CD4-positive, alpha-beta T cell treated with Interferon alpha-2 for 1 hour (primary cell): Measurements from ENCODE around the gene FAM53C.
"Not testable (repeated sequence)": the region's sequence is repeated elsewhere in the genome, so short reads cannot be mapped to it uniquely, and the experiment has no call there.

Experiments
- DNase-seq, 2 donors: peaks; one replicate each; pipeline ENCODE4 v3.0.0-alpha.2; 2020 to 2022

Gene FAM53C

DNA sequence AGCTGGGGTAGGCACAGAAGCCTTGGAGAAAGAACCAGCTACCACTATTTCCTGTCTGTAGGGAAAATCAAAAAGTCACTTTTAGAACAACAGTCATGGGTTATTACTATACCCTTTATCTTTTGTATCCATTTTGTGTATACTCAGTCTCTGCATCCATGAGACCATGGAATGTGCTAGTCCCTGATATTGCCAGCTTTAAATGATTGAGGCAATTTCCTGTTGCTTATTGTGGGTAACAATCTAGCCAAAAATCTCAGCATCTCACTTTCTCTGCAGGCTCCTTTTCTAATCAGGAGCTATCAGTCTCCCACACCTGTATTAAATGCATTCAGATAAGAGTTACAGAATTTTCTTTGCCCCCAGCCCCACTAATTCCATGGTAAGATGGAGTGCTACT lies 13.5 kb downstream of the FAM53C start:
- no peak for DNase-seq

DNA sequence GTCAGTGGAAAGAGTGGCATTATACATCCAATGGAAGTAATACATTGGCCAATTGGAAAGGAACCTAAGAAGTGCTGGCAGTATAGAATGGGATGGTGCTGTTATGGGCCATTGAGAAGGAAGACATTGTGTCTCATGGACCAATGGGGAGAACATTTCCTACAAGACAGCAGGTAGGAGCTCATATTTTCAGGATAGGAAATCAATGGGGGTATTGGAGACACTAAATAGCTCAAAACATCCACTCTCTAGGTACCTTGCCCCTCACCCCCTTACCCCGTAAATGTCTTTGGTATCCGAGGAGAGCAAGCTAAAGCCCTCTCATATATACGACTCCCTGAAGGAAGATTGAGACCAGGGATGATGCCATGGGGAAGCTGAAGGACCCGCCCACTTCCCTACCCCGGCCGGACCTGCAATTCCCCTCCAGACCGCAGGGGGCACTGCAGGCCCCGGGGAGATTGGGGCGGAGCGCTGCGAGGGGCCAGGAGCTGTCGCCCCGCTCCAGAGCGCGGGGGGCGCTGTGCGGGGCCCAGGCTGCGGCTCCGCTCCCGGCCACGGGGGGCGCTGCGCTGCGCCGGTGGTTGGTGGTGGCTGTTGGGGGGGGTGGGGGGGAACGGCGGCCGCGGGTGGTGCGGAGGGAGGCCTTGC lies 14.1 kb downstream of the FAM53C start, which contains the start of gene KDM3B:
Gene KDM3B, plus strand, starts transcription at position 615 of the 651 bp plus-strand sequence. CDS start 111 bp downstream, outside the sequence.
- DNase-seq: peak; percentile 91 to 96

DNA sequence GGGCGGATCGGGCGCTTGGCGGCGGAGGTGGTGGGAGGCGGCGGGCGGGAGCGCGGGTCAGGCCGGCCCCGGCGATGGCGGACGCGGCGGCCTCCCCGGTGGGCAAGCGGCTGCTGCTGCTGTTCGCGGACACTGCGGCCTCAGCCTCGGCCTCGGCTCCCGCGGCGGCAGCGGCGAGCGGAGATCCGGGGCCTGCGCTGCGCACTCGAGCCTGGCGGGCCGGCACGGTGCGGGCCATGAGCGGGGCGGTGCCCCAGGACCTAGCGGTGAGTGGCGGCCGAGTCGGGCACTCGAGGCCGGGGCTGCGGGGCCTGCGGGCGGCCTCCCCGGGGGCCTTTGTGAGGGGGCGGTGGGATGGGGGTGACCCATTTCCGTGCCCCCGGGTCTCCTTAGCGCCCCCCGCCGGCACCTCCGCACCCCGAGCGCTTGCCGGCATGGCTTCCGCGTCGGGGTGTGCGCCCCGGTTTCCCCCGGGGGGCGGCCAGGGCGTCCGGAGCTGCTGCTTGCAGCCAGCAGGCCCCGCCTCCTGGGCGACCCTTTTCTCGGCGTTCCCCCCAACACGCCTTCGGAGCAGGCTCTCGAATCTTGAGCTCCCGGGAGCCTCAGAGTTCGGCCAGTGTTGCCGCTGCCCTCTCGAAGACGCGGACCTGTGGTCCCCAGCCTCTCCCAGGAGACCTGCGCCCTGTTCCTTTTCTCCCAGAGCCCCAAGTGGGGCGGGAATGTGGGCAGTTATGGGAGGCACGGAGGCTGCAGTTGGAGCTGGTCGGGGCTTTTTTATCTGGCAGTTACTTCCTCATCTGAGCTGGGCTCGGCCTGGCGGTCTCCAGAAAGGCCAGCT lies 14.9 kb downstream of the FAM53C start:
- peak; percentile 72 to 83 for DNase-seq

DNA sequence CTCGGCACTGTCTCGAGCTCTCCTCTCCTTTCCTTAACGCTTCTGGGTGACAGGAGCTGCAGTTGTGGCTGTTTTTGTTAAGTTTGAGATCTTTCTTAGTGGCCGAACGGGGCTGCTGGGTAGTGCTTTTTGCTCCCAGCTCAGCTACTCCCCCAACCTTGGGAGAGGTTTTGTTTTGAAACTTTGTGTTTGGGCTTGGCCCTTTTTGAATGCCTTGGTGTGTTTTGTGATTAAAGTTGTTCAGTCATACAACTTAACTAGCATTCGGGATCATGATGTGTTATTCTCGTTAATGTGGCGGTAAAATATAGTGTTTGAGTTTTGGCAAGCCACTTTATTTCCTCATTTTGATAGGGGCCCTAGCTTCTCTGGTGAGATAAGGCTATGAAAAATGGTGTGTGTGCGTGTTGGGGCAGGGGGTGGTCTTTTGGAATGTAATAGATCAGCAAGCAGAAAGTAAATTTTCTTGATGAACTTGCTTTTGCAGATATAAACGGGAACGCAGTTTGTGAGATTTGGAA lies 15.6 kb downstream of the FAM53C start:
- DNase-seq: peak in 1 of 2 donors; percentile 49

DNA sequence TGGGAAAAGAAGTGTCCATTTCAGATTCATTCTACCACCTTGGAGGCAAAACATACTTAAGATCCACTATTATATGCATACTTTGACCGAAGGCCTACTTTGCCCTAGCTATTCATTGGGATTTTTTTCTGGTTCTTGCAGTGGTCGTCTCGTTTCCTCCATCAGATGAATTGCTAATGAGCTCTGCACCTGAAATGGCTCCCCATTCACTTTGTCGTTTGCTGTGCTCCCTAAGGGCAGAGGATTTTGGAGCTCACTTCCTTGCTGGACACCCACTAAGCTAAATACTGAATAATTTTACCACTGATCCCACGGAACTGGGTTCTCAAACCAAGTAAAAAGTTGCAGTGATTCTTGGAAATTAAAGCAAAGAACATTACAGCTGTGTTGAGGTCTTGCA lies 16.3 kb downstream of the FAM53C start:
- no peak for DNase-seq

DNA sequence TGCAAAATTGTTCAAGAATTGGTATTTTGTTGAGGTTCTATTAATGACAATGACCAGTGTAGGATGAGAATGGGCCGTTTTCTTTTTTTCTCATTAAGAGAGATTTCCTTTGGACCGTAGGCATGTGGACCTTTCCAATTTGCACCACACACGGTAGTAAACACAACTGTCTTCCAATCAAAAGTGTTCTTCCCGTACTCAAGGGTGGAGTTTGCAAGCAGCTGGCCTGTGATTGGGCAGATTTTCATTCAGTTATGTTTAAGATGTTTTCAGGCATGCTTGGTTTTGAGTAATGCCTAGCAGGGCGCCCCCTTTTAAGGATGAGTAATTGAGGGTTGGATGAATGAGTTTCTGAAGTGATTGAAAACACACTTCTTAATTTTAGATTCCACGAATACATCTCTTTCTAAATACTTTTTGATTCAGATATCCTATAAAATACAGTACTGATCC lies 16.9 kb downstream of the FAM53C start:
- peak; percentile 58 to 81 for DNase-seq

DNA sequence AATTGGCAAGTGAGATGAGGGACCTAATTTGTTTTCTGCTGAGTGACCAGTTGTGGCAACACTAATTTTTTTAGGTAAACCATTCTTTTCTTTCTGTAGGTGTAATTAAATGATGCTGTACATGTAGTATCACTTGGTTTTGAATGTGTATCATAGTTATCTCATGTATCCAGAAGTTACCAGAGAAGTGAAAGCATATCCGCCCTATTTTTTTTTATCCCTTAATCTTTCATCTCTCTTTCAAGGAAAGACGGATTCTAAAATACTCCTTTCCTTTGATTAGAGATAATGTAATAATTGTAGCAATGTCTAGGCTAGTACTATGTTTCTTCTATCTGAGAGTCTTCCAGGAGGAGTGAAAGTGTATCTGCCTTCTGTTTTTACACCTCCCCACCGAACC lies 21.6 kb downstream of the FAM53C start:
- DNase-seq: no peak

DNA sequence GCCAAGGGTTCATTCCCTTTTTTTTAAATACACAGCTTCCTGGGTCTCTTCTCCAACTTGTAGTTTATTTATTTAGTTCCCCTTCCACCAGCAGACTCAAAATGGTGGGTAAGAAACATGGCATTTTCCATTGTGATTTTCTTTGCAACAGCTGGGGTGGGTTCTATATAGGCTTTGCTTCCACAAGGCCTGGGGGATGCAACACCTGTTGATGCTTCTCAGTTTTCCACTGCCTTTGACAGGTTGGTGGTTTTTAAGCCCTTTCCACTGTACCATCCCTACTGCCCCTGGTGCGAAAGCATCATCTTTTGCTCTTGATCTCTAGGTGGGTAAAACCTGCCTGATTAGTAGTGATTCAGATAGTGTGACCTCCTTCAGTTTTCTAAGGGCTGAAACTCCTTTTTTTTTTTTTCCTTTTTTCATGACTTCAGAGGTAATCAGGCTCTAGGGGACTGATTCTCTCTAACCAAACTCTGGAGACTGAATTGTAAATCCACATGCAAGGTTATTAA lies 22.9 kb downstream of the FAM53C start:
- no peak for DNase-seq

DNA sequence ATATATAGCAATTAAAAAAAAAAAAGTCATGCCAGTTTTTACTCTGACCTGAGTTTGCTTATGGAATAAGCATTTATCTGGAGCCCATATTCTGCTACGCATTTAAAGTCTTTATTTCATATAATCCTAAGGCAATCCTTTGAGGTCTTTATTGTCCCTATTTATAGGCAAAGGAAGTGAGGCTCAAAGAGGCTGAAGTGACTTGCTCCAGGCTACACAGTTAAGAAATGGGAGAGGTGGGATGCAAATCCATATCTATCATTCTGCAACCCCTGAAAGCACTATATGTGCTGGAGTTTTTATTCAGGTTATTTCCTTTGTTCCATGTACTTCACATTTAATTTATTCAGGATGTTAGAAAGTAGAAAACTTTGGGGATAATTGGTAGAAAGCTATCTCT lies 26.5 kb downstream of the FAM53C start:
- no peak for DNase-seq

DNA sequence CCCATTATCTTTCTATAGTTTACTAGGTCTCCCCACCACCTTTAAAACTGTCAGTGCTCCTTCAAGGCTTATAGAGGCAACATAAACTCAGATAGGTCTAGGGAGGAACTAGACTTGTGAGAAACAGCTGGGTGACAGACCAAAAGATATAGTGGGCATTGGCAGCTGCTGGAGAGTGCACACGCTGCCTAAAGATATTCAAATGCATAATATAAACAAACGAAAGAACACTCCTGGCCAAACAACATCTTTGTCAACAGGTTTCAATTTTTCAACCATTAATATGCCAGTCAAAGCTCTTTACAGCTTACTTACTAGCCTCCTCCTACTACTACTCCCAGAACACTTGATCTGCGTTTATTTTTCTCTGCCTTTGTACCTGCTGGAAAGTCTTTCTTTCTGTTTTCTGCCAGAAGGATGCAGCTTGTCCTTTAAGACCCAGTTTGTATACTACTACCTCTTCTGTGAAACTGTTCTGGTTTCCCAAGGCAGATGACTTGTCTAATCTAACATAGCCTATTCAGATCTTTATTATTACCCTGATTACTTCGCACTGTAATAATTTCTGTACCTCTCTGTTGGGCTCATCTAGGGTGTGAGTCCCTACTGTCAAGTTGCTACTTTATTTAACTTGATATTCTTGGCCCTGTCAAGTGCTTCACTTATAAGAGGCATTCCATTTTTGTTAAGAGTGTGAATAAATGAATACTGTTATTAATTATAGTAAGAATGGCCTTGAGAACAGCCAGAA lies 28.7 kb downstream of the FAM53C start:
- DNase-seq: no peak

DNA sequence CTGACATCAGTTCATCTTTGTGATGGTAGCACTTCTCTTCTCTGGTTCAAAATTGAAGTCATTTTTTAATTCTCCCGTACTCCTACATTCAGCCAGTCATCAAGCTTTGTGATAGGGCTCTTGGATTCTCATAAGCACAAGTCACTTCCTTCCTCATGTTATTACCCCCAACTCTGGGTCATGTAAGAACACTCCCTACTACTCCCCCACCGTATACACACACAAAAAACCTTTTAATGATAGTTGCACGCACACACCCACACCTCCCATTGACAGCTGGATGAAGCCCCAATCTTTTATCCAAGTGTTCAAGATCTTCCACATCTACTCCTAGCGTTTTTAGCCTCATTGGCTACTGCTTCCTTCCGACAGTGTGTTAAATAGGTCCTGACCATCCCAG lies 31.2 kb downstream of the FAM53C start:
- no peak for DNase-seq

DNA sequence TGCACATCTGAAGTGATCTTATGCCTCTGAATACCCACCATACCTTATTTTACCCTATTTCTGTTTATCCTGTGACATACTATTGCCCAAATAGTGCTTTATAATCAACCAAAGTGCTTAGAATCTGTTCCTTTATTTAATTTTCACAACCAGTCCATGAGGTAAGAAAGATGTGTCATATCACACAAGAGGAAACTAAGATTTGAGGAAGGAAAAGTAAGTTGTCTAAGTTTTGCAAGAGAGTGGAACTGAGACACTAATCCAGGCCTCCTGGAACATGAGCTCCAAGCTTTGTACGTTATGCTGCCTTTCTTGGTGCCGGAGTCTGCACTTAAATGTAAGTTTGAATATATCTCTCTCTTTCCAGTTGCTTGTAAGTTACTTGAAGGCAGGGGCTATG lies 31.6 kb downstream of the FAM53C start:
- DNase-seq: no peak

DNA sequence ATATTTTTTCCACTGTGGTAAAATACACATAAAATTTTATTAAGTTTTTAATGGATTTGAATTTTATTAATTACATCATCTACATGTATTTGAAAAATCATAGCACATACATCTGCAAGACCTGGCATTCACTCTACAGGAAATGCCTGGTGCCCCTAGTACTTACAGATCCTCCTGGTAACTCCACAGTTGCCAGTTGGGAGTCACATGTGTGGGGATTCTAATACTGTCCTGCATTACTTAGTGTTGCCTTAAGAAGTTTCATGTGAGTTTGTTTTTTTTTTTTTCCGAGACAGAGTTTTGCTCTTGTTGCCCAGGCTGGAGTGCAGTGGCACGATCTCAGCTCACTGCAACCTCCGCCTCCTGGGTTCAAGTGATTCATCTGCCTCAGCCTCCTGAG lies 32.5 kb downstream of the FAM53C start:
- no peak for DNase-seq

DNA sequence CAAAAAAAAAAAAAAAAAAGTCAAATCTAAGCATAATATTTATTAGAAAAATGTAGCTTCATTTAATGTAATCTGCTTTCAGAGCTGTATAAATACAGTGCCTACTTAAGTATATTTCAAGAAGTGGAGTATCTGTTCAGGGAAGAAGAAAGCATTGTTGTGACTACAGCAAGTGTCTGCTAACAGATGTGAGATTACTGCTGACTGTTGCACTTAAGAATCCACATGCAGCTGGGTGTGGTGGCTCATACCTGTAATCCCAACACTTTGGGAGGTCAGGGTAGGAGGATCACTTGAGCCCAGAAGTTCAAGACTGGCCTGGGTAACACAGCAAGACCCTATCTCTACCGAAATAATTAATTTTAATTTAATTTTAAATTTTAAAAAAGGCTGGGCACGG lies 33.4 kb downstream of the FAM53C start:
- no peak for DNase-seq

DNA sequence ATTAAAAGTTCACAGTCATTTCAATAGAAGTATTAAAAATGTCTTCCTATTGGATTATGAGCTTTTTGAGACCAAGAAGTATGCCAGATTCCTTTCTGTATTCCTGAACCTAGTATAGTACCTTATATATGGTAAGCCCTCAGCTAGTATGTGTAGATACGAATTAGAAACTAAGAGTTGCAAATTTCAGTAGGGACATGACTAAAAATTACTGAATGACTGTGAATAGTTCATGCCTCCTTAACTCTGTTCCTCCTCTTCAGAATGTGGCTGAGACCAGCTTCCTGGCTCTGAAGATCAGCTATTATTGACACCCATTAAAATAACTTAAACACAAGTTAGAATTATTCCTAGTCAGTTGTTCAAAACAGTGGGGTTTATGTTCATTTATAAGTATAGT lies 34.2 kb downstream of the FAM53C start:
- no peak for DNase-seq

DNA sequence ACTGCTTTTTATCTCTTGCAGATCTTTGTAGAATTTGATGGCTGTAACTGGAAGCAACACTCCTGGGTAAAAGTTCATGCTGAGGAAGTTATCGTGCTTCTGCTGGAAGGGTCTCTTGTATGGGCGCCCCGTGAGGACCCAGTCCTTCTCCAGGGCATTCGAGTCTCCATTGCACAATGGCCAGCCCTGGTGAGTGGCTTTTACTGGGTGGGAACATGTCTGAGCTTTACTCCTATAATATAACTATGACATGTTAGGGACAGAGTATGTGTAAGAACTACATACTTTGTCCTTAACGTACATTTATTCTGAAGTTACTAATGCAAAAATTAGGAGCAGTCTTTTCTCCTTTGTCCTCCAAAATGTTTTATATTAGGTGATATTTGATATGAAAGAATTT lies 34.6 kb downstream of the FAM53C start:
- no peak for DNase-seq

DNA sequence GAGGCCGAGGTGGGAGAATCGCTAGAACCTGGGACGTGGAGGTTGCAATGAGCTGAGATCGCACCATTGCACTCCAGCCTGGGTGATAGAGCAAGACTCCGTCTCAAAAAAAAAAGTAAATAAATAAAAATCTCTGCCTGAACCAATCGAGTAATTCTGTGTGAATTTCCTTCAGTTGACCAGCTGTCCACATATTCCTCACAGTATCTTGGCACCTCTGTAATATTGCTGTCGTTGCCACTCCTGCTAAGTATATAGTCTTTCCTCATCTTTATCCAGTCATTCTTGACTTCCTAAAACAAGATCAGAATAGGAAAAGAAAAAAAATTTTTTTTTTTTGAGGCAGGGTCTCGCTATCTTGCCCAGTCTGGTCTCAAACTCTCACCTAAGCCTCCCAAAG lies 44.3 kb downstream of the FAM53C start:
- no peak for DNase-seq

DNA sequence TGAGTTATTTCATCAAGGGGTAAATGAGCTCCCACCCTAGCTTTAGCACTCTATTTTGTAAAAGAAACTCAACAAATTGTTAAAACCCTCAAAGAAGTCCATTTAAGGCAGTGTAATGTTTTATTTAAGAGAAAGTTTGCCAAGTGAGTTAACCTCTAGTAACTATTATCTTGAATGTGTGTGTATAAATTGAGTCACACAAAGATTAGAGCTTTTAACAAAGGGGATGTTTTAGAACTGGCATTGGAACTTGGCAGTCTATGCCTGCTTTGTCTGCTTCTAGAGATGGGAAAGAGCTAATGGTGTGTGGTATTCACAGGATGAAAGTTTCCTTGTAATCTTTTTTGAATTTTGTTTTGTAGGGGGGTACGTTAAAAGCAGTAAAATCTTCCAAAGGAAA lies 47.6 kb downstream of the FAM53C start:
- DNase-seq: no peak

DNA sequence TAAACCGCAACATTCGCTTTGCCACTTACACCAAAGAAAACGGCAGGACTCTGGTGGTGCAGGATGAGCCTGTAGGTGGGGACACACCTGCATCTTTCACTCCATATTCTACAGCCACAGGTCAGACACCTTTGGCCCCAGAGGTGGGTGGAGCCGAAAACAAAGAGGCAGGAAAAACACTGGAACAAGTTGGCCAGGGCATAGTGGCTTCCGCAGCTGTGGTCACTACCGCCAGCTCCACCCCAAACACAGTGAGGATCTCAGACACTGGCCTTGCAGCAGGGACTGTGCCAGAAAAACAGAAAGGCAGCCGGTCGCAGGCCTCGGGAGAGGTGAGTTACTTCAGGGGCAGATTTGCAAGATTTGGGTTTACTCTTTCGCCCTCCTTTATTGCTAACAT lies 48.2 kb downstream of the FAM53C start:
- DNase-seq: no peak

DNA sequence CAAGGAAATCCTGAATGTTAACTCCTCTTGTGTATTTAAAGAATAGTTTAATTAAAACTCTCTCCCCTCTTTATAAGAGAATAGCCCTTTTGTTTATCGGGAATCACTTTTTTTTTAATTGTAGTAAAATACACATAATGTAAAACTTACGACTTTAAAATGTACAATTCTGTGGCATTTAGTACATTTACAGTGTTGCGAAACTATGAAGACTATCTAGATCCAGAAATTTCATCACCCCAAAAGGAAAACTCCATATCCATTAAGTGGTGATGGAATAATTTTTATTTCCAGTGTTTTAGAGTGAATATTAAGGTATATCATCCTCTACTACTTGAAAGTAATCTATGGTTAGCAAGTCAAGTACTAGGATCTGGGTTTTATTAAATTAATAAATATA lies 51.3 kb downstream of the FAM53C start:
- no peak for DNase-seq

DNA sequence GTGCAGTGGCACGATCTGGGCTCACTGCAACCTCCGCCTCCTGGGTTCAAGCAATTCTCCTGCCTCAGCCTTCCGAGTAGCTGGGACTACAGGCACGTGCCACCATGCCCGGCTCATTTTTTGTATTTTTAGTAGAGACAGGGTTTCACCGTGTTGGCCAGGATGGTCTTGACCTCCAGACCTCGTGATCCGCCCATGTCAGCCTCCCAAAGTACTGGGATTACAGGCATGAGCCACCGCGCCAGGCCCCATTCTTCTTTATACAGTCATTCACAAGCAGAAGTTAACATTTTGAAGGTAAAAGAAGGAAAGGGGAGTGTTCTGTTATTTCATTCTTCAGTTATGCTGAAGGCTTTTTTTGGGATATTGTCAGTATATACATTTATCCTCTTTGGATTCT lies 51.8 kb downstream of the FAM53C start:
- not testable (repeated sequence) for DNase-seq

DNA sequence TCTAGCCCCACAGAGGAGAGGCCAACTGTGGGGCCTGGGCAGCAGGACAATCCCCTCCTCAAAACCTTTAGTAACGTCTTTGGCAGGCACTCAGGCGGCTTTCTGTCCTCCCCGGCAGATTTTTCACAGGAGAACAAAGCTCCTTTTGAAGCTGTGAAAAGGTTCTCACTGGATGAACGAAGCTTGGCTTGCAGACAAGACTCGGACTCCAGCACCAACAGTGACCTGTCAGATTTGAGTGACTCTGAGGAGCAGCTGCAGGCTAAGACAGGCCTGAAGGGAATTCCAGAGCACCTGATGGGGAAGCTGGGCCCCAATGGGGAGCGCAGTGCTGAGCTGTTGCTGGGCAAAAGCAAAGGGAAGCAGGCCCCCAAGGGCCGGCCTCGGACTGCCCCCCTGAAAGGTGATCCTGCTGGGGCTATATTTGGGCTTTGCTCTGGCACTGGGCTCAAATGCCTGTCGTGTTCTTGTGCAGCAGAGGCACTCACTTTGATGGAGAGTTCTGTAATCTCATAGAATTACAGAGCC lies 53.9 kb downstream of the FAM53C start:
- no peak for DNase-seq
